Activated CD4-positive, alpha-beta T cell treated with anti-CD3 and anti-CD28 coated beads, Interleukin-2, amount 50 U/mL, for 48 hours (primary cell): Measurements from ENCODE around the gene MAGI2.
"Not testable (repeated sequence)": the region's sequence is repeated elsewhere in the genome, so short reads cannot be mapped to it uniquely, and the experiment has no call there.

ENCODE experiments used
- DNase-seq, 2 experiments: peaks; one replicate each; pipeline ENCODE4 v3.0.0-alpha.2; 2020

MAGI2 gene

DNA sequence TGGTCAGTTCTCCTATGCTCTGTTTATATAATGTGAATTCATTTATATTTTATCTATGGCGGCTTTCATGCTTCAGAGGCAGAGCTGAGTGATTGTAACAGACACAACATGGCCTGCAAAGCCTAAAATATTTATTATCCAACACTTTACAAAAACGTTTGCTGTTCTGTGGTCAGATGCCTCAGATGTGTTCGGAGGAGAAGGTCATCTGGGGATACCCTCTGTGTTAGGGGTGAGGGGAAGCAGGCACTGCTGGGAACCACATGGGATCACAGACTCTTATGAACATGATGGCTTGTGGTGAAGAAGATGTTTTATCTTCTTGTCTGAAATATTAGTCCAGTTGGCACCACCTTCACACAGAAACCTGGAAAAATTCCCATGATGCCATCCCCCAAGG is 1451.4 kb downstream of the MAGI2 start:
- no peak for DNase-seq

DNA sequence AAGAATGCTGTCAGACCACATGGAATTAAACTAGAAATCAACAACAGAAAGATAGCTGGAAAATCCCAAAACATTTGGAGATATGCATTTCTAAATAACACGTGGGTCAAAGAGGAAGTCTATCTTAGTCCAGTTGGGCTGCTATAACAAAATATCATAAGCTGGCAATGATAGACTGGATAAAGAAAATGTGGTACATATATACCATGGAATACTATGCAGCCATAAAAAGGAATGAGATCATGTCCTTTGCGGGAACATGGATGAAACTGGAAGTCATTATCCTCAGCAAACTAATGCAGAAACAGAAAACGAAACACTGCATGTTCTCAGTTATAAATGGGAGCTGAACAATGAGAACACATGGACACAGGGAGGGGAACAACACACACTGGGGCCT is 1454.3 kb downstream of the MAGI2 start:
- DNase-seq: not testable (repeated sequence)

- no peak for DNase-seq
These were observed 1457.8 kb downstream of the MAGI2 start for GRCh38 chr7:77995717-77996116.

DNA sequence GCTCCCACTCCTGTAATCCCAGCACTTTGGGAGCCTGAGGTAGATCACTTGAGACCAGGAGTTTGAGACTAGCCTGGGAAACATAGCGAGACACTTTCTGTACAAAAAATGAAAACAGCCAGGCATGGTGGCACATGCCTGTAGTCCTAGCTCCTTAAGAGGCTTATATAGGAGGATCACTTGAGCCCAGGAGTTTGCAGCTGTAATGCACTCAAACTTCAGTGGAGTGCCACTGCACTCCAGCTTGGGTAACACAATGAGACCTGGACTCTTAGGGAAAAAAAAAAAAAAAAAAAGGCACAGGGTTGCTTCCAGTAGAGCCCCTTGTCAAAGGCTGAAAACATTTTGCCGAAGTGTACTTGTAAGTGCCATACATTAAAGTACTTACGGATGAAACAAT is 1459.6 kb downstream of the MAGI2 start:
- DNase-seq: no peak

DNA sequence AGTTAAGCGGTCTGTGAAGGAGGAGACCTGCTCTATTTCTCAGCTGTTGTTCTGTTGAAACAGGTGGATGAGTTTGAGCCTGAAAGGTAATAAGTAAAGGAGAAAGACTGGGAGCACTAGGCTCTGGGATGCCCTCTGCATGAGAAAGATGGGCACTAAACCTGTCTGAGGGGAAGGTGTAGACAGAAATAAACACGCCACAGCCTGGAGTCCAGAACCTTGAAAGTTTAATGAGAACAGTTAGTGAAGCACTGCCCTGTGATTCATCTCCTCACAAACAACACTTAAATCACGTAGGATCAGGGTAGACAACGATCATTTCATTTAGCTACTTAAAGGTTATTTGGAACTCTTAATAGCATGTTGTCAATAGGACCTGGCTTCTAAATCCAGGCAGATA is 1461.8 kb downstream of the MAGI2 start:
- no peak for DNase-seq

GRCh38 chr7:77989981-77990566 is 1463.4 kb downstream of the MAGI2 start:
- DNase-seq: peak; percentile 24 to 44

- no peak for DNase-seq
These were observed 1467.5 kb downstream of the MAGI2 start for GRCh38 chr7:77985974-77986339.

DNA sequence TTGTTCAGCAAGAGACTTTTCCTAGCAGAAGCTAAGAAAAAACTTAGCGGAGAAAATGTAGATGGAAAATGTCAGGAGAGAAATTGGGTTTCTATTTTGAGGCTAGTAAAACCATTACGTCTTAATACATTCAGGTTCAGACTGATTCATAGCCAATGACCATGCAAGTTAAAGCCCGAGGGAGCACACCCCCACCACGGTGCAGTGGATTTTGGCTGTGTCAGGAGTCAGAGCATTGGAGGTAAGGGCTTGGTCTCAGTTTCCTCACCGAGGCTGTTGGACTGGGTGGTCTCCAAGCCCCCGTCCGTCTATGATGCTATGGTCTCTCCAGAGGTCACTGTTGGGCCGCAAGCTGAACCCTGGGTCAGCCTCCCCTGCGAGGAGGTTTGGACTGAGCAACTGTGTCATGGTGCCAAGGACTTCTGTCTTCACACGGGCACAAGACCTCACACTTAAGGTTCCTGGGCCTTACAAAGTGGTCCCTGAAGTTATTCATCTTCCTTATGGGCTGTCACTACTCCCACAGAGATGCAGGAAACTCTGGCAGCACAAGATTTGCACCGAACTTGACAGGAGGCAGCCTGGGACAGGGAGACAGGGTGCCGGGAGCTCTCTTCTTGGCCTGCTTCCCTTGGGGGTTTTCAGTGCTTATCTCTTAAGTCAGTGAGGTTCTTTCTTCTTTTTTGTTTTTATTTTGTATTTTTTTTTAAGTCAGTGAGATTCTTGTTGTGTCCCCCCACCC is 1468.1 kb downstream of the MAGI2 start:
- no peak for DNase-seq

GRCh38 chr7:77983973-77984372 is 1469.5 kb downstream of the MAGI2 start:
- DNase-seq: no peak

DNA sequence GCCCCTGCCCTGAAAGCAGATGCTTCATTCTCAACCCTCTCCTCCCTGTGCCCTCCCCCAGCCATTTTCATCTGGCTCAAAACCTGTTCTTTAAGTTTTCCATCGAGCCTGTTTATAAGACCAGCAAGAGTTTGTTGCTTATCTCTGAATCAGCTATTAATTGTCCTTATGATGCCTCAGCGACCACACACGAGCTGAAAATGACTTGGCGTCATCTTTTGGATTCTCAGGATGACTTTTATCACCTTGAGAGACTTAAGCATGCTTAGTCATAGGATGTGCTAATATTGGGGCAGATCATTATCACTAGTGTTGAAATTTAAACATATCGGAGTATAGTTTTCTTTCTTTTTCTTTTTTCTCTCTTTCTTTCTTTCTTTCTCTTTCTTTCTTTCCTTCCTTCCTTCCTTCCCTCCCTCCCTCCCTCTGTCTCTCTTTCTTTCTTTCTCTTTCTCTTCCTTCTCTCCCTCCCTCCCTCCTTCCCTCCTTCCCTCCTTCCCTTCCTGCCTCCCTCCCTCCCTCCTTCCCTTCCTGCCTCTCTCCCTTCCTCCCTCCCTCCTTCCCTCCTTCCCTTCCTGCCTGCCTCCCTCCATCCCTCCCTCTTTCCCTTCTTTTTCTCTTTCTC is 1470.4 kb downstream of the MAGI2 start:
- DNase-seq: peak; percentile 10 to 30

- no peak for DNase-seq
These were observed 1473.3 kb downstream of the MAGI2 start for GRCh38 chr7:77980087-77980713.

DNA sequence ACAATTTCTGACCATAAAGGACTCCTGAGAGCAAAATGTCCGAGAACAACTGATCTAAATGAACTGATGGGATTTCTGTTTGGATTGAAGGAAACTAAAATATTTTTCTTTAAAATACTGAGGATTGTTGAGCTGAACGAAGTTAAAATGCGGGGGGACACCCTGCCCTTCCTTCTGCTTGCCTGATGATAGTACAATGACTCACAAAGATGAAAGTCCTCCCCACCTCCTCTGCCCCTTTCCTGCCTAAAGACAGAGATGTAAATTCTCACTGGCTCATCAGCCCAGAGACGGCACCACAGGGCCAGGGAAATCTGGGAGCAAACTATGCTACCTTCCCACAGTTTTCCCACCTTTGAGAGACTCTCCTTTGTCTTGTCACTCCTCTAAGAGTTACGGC is 1474.2 kb downstream of the MAGI2 start:
- no peak for DNase-seq

DNA sequence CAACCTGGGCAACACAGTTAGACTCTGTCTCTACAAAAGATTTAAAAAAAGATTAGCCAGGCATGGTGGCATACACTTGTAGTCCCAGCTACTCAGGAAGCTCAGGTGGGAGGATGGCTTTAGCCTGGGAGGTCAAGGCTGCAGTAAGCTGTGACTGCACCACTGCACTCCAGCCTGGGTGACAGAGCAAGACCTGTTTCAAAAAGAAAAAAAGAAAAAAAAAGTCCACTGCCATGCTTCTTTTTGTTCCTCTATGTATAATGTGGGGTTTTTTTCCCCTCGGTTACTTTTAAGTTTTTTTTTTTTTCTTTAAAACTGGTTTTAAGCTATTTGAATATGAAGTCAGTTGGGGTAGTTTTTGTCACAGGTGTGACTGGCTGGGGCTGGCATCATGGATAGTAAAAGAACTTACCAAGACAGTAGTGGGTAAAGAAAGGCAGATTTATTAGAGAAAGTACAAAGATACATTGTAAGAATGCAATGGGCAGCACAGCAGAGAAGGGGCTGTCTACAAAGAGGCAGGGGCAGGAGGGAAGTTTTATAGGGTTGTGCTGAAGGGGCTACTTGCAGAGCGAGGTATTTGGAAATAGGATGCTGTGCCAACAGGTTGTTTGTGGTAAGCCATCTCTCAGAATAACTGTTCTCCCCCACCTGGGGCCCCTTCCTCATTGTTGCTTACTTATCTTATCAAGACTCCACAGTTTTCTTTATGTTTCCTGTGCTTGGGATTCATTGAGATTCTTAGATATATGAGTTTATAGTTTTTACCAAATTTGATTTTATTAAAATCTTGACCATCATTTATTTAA is 1477.6 kb downstream of the MAGI2 start:
- no peak for DNase-seq

DNA sequence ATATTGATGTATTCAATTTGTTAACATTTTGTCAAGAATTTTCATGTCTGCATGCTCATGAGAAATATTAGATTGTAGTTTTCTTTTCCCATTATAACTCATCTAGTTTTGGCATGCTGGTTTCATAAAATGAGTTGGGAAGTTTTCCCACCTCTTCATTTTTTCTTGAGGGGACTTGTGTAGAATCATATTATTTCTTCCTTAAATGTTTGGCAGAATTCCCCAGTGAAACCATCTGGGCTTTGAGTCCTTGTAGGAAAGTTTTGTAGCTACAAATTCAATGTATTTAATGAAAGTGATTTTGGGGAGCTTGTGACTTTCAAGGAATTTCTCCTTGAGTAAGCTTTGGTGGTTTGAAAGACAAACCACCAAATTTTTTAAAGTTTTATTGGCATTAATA is 1481.7 kb downstream of the MAGI2 start:
- DNase-seq: no peak

DNA sequence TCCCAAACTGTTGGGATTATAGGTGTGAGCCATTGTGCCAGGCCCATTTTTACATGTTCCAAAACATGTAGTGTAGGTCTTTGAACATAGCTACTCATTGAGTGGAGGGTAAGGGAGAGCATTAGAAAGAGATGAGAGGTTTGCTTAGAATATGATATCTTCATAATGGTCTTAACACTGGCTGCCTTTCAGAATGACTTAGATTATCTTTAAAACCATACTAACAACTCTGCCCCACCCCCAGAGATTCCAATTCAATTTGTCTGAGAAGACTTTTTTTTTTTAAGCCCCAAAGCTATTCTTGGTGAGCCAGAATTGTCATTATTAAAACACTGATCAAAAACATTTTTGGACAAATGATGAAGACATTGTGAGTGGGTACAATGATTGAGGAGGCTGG is 1486.0 kb downstream of the MAGI2 start:
- no peak for DNase-seq
